ENCODE measurements around the gene CPPED1. TPM values are rescaled to one million over a fixed set of nuclear protein-coding genes. Genes with fewer than 3 reads are reported as not detected.

CPPED1 gene
- total and polyA plus RNA-seq, 2 experiments from 2014 or later: 6.2 to 7.3 TPM

GRCh38 chr16:12674071-12674470 lies 129.6 kb downstream of the CPPED1 start:
- Histone ChIP-seq H3K79me2 (replicated peaks; ENCODE audit: insufficient read depth) (no peaks in the 10 kb centered on the region), H4K20me1 (replicated peaks; ENCODE audit: insufficient read depth) (no peaks in the 10 kb centered on the region), H3K27ac (ENCODE audit: low read depth) (no peak overlapping the region), H3K27me3 (ENCODE audit: insufficient read depth) (no peaks in the 10 kb centered on the region), H3F3A (replicated peaks; ENCODE audit: low read depth) (no peaks in the 10 kb centered on the region), H3K4me1 (ENCODE audit: insufficient read depth) (no peaks in the 10 kb centered on the region), H2AFZ (no peak overlapping the region), H3K36me3 (ENCODE audit: insufficient read depth) (no peaks in the 10 kb centered on the region), H3K4me3 (no peak overlapping the region), H3K4me2 (no peak overlapping the region), H3K9me2 (ENCODE audit: insufficient read depth) (no peaks in the 10 kb centered on the region)
- no peaks in the 10 kb centered on the region for H3K9me3 Mint-ChIP-seq
- no peak for DNase-seq (ENCODE audit: low spot score)
- ATAC-seq: no peak
- H3K4me3 Mint-ChIP-seq: no peak overlapping the region
- H3K27me3 Mint-ChIP-seq (ENCODE audit: insufficient read depth, low read depth, poor library complexity): peaks cover 4% of the 10 kb centered on the region
- H3K27ac Mint-ChIP-seq: no peak overlapping the region
- H3K36me3 Mint-ChIP-seq (ENCODE audit: low read depth): no peaks in the 10 kb centered on the region; the same call in 2 of the 3 replicates
- TF ChIP-seq EZH2 (IDR thresholded peaks at IDR 0.05; ENCODE audit: low read depth, unreplicated experiment): no peak
- no peak for TF ChIP-seq STAT1 (IDR thresholded peaks at IDR 0.05; ENCODE audit: unreplicated experiment)
- H3K4me1 Mint-ChIP-seq: no peaks in the 10 kb centered on the region

GRCh38 chr16:12673466-12673865 lies 130.2 kb downstream of the CPPED1 start:
- Histone ChIP-seq H3K9me2 (ENCODE audit: insufficient read depth) (no peaks in the 10 kb centered on the region), H3K36me3 (ENCODE audit: insufficient read depth) (no peaks in the 10 kb centered on the region), H3K27me3 (ENCODE audit: insufficient read depth) (no peaks in the 10 kb centered on the region), H3K4me1 (ENCODE audit: insufficient read depth) (no peaks in the 10 kb centered on the region), H3K4me3 (no peak overlapping the region), H3F3A (replicated peaks; ENCODE audit: low read depth) (no peaks in the 10 kb centered on the region), H3K4me2 (no peak overlapping the region), H3K79me2 (replicated peaks; ENCODE audit: insufficient read depth) (no peaks in the 10 kb centered on the region), H2AFZ (no peak overlapping the region), H4K20me1 (replicated peaks; ENCODE audit: insufficient read depth) (no peaks in the 10 kb centered on the region), H3K27ac (ENCODE audit: low read depth) (no peak overlapping the region)
- Mint-ChIP-seq H3K4me1 (no peaks in the 10 kb centered on the region), H3K9me3 (peaks cover 3% of the 10 kb centered on the region; the same call in 1 of the 3 replicates), H3K27me3 (ENCODE audit: insufficient read depth, low read depth, poor library complexity) (peaks cover 4% of the 10 kb centered on the region), H3K4me3 (no peak overlapping the region), H3K36me3 (ENCODE audit: low read depth) (no peaks in the 10 kb centered on the region; the same call in 1 of the 3 replicates), H3K27ac (no peak overlapping the region)
- ATAC-seq (no peak), DNase-seq (ENCODE audit: low spot score) (no peak)
- no peak for TF ChIP-seq CTCF (conservative IDR thresholded peaks at IDR 0.05; ENCODE audit: low read depth in 2 of 2)
- no peak for TF ChIP-seq POLR2AphosphoS5 (IDR thresholded peaks at IDR 0.05; ENCODE audit: low read depth)
- TF ChIP-seq REST (IDR thresholded peaks at IDR 0.05; ENCODE audit: unreplicated experiment): no peak
- no peak for TF ChIP-seq CREB1 (CRISPR knock-in tag; IDR thresholded peaks at IDR 0.05; ENCODE audit: low read depth)
- no peak for TF ChIP-seq ZNF114 (CRISPR knock-in tag; IDR thresholded peaks at IDR 0.05)
- no peak for TF ChIP-seq EZH2phosphoT487 (IDR thresholded peaks at IDR 0.05; ENCODE audit: unreplicated experiment)
- no peak for TF ChIP-seq EZH2 (IDR thresholded peaks at IDR 0.05; ENCODE audit: low read depth, unreplicated experiment)
- TF ChIP-seq JUNB (IDR thresholded peaks at IDR 0.05; ENCODE audit: unreplicated experiment): no peak
- no peak for TF ChIP-seq ETS1 (IDR thresholded peaks at IDR 0.05)

Measured in GM23338 (cell line).